PFSK-1 (cell line): ENCODE results near the gene PCIF1.
A peak's percentile ranks its signal among the peaks of the same experiment; 100 is the strongest.

ENCODE experiments used
- FOXP2 ChIP-seq: optimal IDR thresholded peaks from 2 replicates; pipeline ENCODE3; 2011; ENCODE audit warnings: borderline replicate concordance, control low read depth, inconsistent platforms; ENCODE audit not compliant: insufficient read depth; ENCODE audit errors: extremely low read length, extremely low read depth
- POLR2AphosphoS5 ChIP-seq: IDR thresholded peaks from 2 replicates; pipeline ENCODE4 v1.6.1; 2012; ENCODE audit warnings: low read depth, mild to moderate bottlenecking, control low read depth, low read length, moderate library complexity
- SIN3A ChIP-seq: IDR thresholded peaks from 2 replicates; pipeline ENCODE4 v1.6.1; 2012; ENCODE audit warnings: mild to moderate bottlenecking, low read length, moderate library complexity, borderline replicate concordance; ENCODE audit not compliant: insufficient read depth
- TAF1 ChIP-seq: IDR thresholded peaks from 2 replicates; pipeline ENCODE4 v1.6.1; 2012; ENCODE audit warnings: low read length, control low read depth, borderline replicate concordance; ENCODE audit not compliant: insufficient read depth
- TF ChIP-seq, protein P1 (sequence below), 2 experiments: IDR thresholded peaks; 2 replicates each; pipeline versions ENCODE4 v1.6.1 to v1.8.0; 2011 to 2012; ENCODE audit warnings: low read depth in 2 of 2, low read length in 2 of 2, control low read depth in 1 of 2, inconsistent platforms in 1 of 2, mild to moderate bottlenecking in 1 of 2, moderate library complexity in 1 of 2; ENCODE audit not compliant: insufficient read depth in 1 of 2

The PCIF1 gene

DNA sequence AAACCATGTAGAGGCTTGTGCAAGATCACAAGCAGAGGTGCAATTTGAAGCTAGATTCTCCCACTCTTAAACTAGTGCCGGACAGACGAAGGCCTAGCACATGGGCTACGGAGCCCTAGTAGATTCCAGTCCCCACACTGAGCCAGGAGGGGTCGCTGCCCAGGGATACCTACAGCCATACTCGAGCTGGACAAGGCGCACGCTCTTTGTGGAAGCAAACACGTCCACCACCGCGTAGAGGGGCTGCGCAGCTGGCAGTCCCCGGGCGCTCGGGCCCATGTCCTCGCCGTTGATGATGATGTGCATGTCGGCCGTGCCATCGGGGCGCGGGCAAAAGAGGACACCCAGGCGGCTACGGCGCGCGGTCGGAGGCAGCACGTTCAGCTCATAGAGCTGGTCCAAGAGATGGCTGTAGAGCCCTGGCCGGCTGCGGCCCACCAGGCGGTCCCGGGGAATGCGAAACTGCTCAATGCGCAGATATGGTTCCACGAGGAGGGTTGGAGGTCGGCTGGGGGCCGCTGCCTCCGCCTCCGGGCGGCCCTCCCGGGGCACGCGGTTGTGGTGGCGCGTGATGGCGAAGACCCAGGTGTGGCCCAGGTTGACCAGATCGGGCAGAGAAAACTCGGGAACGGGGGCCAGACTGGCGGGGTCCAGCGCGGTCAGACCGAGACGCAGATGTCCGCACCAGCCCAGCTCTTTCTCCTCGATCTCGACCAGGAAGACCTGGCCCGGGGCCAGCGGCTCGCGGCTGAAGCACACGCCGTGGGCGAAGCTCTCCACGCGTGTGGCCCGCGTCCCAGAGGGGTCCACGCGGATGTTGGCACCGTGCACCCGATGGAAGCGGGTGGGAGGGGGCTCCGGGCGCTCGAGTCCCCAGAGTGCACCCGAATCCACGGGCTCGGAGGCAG, 44.2 kb upstream of the PCIF1 start:
- TF ChIP-seq TAF1 = no peak
- peak; percentile 3 for TF ChIP-seq FOXP2

DNA sequence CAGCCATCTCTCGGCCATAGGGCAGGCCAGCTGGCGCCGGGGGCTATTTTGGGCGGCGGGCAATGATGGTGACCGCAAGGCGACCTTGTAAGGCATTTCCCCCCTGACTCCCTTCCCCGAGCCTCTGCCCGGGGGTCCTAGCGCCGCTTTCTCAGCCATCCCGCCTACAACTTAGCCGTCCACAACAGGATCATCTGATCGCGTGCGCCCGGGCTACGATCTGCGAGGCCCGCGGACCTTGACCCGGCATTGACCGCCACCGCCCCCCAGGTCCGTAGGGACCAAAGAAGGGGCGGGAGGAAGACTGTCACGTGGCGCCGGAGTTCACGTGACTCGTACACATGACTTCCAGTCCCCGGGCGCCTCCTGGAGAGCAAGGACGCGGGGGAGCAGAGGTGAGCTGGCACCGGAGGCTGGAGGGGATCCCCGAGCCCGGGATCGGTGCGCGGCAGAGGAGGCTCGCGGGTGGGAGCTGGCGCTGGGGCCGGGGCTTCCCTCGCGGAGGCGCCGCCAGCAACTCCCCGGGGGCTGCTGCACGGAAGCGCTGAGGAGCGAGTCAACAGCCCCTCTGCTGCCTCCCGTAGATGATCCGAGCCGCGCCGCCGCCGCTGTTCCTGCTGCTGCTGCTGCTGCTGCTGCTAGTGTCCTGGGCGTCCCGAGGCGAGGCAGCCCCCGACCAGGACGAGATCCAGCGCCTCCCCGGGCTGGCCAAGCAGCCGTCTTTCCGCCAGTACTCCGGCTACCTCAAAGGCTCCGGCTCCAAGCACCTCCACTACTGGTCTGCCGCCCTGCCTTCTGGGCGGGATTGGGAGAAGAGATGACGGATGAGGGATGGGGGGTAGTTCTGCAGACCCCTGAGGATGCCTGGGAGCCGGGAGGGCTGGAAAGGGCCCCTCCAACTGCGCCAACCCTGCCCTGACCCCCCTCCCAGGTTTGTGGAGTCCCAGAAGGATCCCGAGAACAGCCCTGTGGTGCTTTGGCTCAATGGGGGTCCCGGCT, 43.2 kb upstream of the PCIF1 start, which contains the start of the genes CTSA and NEURL2:
TSS of gene CTSA (plus strand) at position 351 of the 999 bp plus-strand sequence. CDS start at position 585, 234 bp downstream.
TSS of gene NEURL2 (minus strand) at position 224 of the 999 bp plus-strand sequence. CDS start at position 7, 217 bp downstream.
- TF ChIP-seq TAF1 = peak; percentile 90
- TF ChIP-seq FOXP2 = no peak
- peak; percentile 81 for TF ChIP-seq POLR2AphosphoS5
- peak; percentile 94 for TF ChIP-seq SIN3A

DNA sequence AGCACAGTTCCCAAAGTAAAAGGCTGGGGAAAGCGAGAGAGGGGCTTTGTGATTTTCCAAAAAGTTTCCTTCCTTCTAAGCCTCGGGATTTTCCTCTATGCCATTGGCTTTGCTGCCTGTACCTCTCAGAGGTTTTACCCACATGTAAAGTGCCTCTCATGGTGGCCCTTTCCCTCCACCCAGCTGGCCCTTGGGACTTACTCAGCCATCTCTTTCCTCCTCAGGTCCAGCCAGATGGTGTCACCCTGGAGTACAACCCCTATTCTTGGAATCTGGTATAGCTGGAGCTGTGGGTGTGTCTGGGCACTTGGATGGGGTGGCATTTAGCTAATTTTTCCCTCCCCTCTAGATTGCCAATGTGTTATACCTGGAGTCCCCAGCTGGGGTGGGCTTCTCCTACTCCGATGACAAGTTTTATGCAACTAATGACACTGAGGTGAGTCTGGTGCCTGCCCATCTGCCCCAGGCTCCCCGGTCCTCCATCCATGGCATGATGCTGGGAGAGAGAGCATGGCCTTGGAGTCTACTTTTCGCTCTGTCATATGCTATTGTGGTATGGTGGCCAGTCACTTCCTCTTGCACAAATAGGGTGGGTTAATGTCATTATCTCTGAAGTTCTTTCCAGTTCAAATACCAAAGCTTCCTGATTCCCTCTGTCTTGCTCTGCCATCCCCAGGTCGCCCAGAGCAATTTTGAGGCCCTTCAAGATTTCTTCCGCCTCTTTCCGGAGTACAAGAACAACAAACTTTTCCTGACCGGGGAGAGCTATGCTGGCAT, 42.2 kb upstream of the PCIF1 start:
- TF ChIP-seq TAF1 = no peak

DNA sequence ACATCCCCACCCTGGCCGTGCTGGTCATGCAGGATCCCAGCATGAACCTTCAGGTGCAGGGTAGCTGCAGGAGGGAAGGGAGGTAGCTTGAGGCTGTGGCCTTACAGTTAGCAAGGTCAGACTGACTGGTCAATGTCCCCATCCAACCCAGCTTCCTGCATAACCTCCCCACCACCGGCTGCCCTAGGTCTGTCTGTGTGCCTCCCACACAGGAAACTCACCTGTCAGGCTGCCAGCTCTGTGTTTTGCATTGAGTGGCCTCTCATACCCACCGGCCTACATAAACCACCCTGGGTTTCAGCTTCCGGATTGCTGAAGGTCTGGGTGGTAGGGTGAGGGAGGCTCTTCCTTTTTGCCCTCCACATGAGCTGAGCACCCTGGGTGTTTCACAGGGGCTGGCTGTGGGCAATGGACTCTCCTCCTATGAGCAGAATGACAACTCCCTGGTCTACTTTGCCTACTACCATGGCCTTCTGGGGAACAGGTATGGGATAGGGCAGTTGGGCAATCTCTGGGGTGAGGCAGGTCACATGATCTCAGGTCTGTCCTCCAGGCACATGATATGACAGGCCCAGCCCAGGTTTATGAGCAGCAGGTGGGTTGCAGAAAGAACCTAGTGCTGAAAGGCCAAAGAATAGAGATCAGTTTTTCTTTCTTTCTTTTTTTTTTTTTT, 41.5 kb upstream of the PCIF1 start:
- TF ChIP-seq POLR2AphosphoS5 (no peak), TAF1 (no peak), SIN3A (no peak), FOXP2 (no peak)
- TF ChIP-seq, protein P1, sequence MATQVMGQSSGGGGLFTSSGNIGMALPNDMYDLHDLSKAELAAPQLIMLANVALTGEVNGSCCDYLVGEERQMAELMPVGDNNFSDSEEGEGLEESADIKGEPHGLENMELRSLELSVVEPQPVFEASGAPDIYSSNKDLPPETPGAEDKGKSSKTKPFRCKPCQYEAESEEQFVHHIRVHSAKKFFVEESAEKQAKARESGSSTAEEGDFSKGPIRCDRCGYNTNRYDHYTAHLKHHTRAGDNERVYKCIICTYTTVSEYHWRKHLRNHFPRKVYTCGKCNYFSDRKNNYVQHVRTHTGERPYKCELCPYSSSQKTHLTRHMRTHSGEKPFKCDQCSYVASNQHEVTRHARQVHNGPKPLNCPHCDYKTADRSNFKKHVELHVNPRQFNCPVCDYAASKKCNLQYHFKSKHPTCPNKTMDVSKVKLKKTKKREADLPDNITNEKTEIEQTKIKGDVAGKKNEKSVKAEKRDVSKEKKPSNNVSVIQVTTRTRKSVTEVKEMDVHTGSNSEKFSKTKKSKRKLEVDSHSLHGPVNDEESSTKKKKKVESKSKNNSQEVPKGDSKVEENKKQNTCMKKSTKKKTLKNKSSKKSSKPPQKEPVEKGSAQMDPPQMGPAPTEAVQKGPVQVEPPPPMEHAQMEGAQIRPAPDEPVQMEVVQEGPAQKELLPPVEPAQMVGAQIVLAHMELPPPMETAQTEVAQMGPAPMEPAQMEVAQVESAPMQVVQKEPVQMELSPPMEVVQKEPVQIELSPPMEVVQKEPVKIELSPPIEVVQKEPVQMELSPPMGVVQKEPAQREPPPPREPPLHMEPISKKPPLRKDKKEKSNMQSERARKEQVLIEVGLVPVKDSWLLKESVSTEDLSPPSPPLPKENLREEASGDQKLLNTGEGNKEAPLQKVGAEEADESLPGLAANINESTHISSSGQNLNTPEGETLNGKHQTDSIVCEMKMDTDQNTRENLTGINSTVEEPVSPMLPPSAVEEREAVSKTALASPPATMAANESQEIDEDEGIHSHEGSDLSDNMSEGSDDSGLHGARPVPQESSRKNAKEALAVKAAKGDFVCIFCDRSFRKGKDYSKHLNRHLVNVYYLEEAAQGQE (IDR thresholded peaks at IDR 0.05; ENCODE audit: insufficient read depth in 1 of 2, low read depth in 2 of 2, low read length in 2 of 2) = no peak

DNA sequence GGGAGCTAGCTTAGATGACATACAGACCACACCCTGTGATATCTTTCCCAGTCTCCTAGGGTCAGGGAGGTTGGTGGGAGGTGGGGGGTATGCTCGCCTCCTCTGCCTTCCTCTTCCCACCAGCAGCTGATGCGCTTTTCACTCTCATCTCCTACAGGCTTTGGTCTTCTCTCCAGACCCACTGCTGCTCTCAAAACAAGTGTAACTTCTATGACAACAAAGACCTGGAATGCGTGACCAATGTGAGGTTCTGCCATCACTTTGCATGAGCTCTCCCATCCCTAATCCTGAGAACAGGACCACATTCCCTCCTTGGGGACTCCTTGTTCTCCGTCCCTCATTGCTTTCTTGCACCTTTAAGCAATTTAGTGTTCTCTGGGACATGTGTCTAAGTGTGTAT, 40.7 kb upstream of the PCIF1 start:
- TF ChIP-seq POLR2AphosphoS5 = no peak
- TF ChIP-seq TAF1 = no peak
- no peak for TF ChIP-seq FOXP2
- TF ChIP-seq SIN3A = no peak
- TF ChIP-seq, protein P1 (IDR thresholded peaks at IDR 0.05; ENCODE audit: insufficient read depth in 1 of 2, low read depth in 2 of 2, low read length in 2 of 2) = no peak

DNA sequence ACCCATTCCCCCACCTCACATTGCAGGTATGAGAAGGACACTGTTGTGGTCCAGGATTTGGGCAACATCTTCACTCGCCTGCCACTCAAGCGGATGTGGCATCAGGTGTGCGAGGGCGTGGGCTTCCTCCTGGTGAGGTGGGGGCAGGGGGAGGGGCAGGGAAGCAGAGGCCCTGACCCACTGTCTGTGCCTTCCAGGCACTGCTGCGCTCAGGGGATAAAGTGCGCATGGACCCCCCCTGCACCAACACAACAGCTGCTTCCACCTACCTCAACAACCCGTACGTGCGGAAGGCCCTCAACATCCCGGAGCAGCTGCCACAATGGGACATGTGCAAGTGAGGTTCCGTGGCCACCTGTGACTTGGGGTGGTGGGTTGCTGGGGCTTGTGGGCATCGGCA, 39.7 kb upstream of the PCIF1 start:
- TF ChIP-seq TAF1 = no peak
- no peak for TF ChIP-seq FOXP2
- TF ChIP-seq SIN3A = no peak
- TF ChIP-seq POLR2AphosphoS5 = no peak
- TF ChIP-seq, protein P1 (IDR thresholded peaks at IDR 0.05; ENCODE audit: insufficient read depth in 1 of 2, low read depth in 2 of 2, low read length in 2 of 2) = no peak
